Activated CD4-positive, alpha-beta T cell treated with anti-CD3 and anti-CD28 coated beads, Interleukin-2, amount 50 U/mL, for 24 hours (primary cell): Measurements from ENCODE around the gene PTRH1.

ENCODE experiments used
- DNase-seq, 2 donors: peaks; one replicate each; pipeline ENCODE4 v3.0.0-alpha.2; 2020; ENCODE audit warnings: low read depth in 1 of 2, low spot score in 1 of 2

Gene PTRH1

DNA sequence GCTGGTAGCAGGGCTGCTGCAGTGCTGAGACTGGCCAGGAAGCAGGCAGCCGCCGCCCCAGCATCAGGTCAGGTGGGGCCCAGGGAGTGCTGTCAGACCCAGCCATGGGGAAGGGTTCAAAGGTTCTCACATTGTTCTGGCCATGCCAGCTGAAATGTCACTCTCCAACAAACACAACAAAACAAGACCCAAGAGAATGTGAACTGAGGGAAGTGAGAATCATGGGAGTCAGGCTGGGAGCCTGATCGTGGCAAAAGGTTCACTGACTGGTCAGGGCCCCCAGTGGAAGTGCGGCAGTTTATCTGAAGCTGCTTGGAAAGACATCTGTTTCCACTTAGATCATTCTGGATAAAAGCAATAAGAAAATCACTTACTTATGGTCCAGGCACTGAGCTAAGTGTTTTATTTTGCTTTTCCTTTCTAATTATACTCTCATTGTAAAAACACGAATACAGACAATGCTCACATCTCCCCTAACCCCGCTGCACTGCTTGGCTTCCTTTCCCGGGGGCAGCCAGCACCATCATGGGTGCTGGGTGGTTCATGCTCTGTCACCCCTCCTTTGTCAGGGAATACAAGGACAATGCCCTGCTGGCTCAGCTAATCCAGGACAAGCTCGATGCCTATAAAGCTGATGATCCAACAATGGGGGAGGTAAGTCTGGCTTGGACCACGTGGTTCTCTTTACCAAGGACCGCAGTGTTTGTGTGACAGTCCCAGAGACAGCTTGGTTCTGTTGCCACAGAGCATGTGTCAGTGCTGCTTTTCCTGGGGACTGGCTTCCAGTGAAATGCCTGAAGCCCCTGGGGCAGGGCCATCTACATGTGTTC is 50.6 kb downstream of the PTRH1 start:
- DNase-seq: no peak

DNA sequence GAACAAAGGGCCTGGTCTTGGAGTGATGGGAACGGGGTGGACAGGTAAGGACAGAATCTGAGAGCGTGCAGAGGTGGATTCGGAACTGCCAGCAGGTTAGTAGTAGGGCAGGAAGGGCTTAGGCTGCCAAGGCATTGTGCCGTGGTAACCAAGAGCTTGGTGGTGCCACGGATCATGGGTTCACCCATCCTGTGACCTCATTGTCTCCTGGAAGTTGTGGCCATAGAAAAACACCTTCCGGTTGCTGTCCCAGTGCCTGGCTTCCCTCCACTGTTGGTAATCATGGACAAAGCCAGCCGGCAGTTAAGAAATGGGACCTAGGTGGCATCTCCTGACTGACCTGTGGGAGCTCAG is 51.2 kb downstream of the PTRH1 start:
- DNase-seq: no peak
